H1 (cell line): Measurements from ENCODE around the gene HSPBP1. TPM values are rescaled to one million over a fixed set of nuclear protein-coding genes. Genes with fewer than 3 reads are reported as not detected.

Source experiments
- CTCF ChIA-PET: fragments of 300-600 bp; sonication (Branson Sonifier 250); formaldehyde crosslinking; loops from one replicate; lab custom pipeline; 2021; ENCODE audit not compliant: partially characterized antibody; lab: Charles Lee
- POLR2A ChIA-PET: fragments of 300-600 bp; sonication (Branson Sonifier 250); formaldehyde crosslinking; loops from one replicate; lab custom pipeline; 2021; ENCODE audit warnings: inconsistent platforms; ENCODE audit not compliant: partially characterized antibody; lab: Charles Lee
- DNase-seq, 2 experiments: peaks; one replicate each; pipeline versions ENCODE4 v3.0.0 to v3.0.0-alpha.2; 2010 to 2022; ENCODE audit warnings: low spot score in 2 of 2, low read depth in 1 of 2, mixed read lengths in 1 of 2
- FAIRE-seq: peaks from 2 replicates; lab custom pipeline; 2011; peaks lifted over from hg19 to GRCh38; lab: Jason Lieb, UNC
- H2AFZ ChIP-seq: 2 replicates; pipeline ENCODE4 v1.8.1; 2012; ENCODE audit warnings: low read length, inconsistent platforms
- H2AK5ac ChIP-seq: 2 replicates; pipeline ENCODE4 v1.6.1; 2013; ENCODE audit warnings: low read depth, low read length
- H2BK120ac ChIP-seq: replicated peaks from 2 replicates; pipeline ENCODE3; 2013; ENCODE audit warnings: low read depth, low read length, inconsistent platforms
- H2BK12ac ChIP-seq: 2 replicates; pipeline ENCODE4 v1.6.1; 2013; ENCODE audit warnings: low read depth, low read length
- H2BK15ac ChIP-seq: 2 replicates; pipeline ENCODE4 v1.6.1; 2013; ENCODE audit warnings: low read length
- H2BK20ac ChIP-seq: 2 replicates; pipeline ENCODE4 v1.6.1; 2013; ENCODE audit warnings: low read length
- H2BK5ac ChIP-seq: 2 replicates; pipeline ENCODE4 v1.6.1; 2013; ENCODE audit warnings: low read depth, low read length
- H3K14ac ChIP-seq: 2 replicates; pipeline ENCODE4 v1.6.1; 2013; ENCODE audit warnings: inconsistent platforms; ENCODE audit not compliant: insufficient read length
- H3K18ac ChIP-seq: 2 replicates; pipeline ENCODE4 v1.6.1; 2013; ENCODE audit warnings: low read length; ENCODE audit errors: extremely low read depth
- H3K23ac ChIP-seq: 2 replicates; pipeline ENCODE4 v1.6.1; 2013; ENCODE audit warnings: inconsistent platforms; ENCODE audit not compliant: insufficient read length
- H3K23me2 ChIP-seq: 2 replicates; pipeline ENCODE4 v1.6.1; 2013; ENCODE audit warnings: low read depth, low read length
- H3K27ac ChIP-seq: 2 replicates; pipeline ENCODE4 v1.6.1; 2011; ENCODE audit warnings: low read depth, low read length, inconsistent platforms
- H3K27me3 ChIP-seq, 4 experiments: replicated peaks in 1 of 4; 1 replicate in 1 of 4; 2 replicates in 3 of 4; pipeline versions ENCODE4 v1.6.1 to v1.8.1; 2011 to 2013; ENCODE audit warnings: low read length in 3 of 4, mild to moderate bottlenecking in 3 of 4, inconsistent platforms in 2 of 4, mixed read lengths in 2 of 4, moderate library complexity in 1 of 4; ENCODE audit not compliant: control insufficient read depth in 3 of 4, insufficient read depth in 3 of 4; ENCODE audit errors: extremely low read depth in 1 of 4
- H3K36me3 ChIP-seq, 4 experiments: 2 replicates each; pipeline versions ENCODE4 v1.6.1 to v1.8.1; 2011 to 2013; ENCODE audit warnings: mild to moderate bottlenecking in 4 of 4, low read length in 3 of 4, moderate library complexity in 2 of 4, control low read depth in 1 of 4, inconsistent platforms in 1 of 4; ENCODE audit not compliant: insufficient read depth in 4 of 4, control insufficient read depth in 2 of 4
- H3K4ac ChIP-seq: replicated peaks from 2 replicates; pipeline ENCODE3; 2013; ENCODE audit warnings: low read length, low read depth, mixed read lengths, inconsistent platforms; ENCODE audit not compliant: insufficient read length
- H3K4me1 ChIP-seq, 4 experiments: replicated peaks in 1 of 4; 1 replicate in 1 of 4; 2 replicates in 3 of 4; pipeline versions ENCODE4 v1.6.1 to v1.8.1; 2011 to 2013; ENCODE audit warnings: low read length in 3 of 4, inconsistent platforms in 2 of 4, mixed read lengths in 1 of 4; ENCODE audit not compliant: insufficient read depth in 4 of 4, control insufficient read depth in 3 of 4
- H3K4me2 ChIP-seq, 2 experiments: 2 replicates each; pipeline versions ENCODE4 v1.6.1 to v1.8.1; 2011 to 2013; ENCODE audit warnings: low read depth in 2 of 2, low read length in 2 of 2, control low read depth in 1 of 2, inconsistent platforms in 1 of 2, mild to moderate bottlenecking in 1 of 2; ENCODE audit not compliant: insufficient read depth in 1 of 2
- H3K4me3 ChIP-seq, 4 experiments: fragments of 200-600, 300-600 bp in 1 of 4; sonication (generic), shearing (Covaris generic), sonication (Bioruptor Twin) in 1 of 4; 2 replicates each; pipeline versions ENCODE4 v1.5.1 to v1.8.1; 2011 to 2016; ENCODE audit warnings: low read length in 4 of 4, low read depth in 3 of 4, control low read depth in 2 of 4, inconsistent platforms in 2 of 4, mild to moderate bottlenecking in 2 of 4, mixed read lengths in 1 of 4, moderate library complexity in 1 of 4; ENCODE audit not compliant: insufficient read depth in 2 of 4; ENCODE audit errors: extremely low read depth in 1 of 4
- H3K56ac ChIP-seq: replicated peaks from 2 replicates; pipeline ENCODE3; 2013; ENCODE audit warnings: low read depth, mild to moderate bottlenecking, mixed read lengths, low read length, inconsistent platforms; ENCODE audit not compliant: insufficient read length
- H3K79me1 ChIP-seq: 2 replicates; pipeline ENCODE4 v1.6.1; 2013; ENCODE audit warnings: low read depth, low read length, control low read depth
- H3K79me2 ChIP-seq, 2 experiments: 2 replicates each; pipeline versions ENCODE4 v1.6.1 to v1.8.1; 2012 to 2013; ENCODE audit warnings: low read length in 2 of 2, mild to moderate bottlenecking in 2 of 2, inconsistent platforms in 1 of 2; ENCODE audit not compliant: insufficient read depth in 2 of 2, control insufficient read depth in 1 of 2
- H3K9ac ChIP-seq, 4 experiments: replicated peaks in 1 of 4; 1 replicate in 1 of 4; 2 replicates in 3 of 4; pipeline versions ENCODE4 v1.6.1 to v1.8.1; 2011 to 2013; ENCODE audit warnings: low read depth in 3 of 4, low read length in 3 of 4, control low read depth in 2 of 4, mild to moderate bottlenecking in 2 of 4, moderate library complexity in 2 of 4, inconsistent platforms in 1 of 4; ENCODE audit errors: extremely low read depth in 1 of 4
- H3K9me3 ChIP-seq, 2 experiments: 2 replicates each; pipeline versions ENCODE4 v1.6.1 to v1.8.1; 2012 to 2013; ENCODE audit warnings: mild to moderate bottlenecking in 2 of 2, moderate library complexity in 2 of 2, control low read depth in 1 of 2, inconsistent platforms in 1 of 2, low read depth in 1 of 2, low read length in 1 of 2, mixed read lengths in 1 of 2; ENCODE audit not compliant: insufficient read depth in 2 of 2
- H4K20me1 ChIP-seq, 2 experiments: replicated peaks in 1 of 2; 2 replicates each; pipeline versions ENCODE3 to v1.8.1; 2011 to 2013; ENCODE audit warnings: inconsistent platforms in 2 of 2, low read length in 2 of 2, mild to moderate bottlenecking in 1 of 2; ENCODE audit not compliant: insufficient read depth in 2 of 2, control insufficient read depth in 1 of 2
- H4K5ac ChIP-seq: 2 replicates; pipeline ENCODE4 v1.6.1; 2013; ENCODE audit warnings: low read length, low read depth, mixed read lengths, inconsistent platforms; ENCODE audit not compliant: insufficient read length
- H4K8ac ChIP-seq: 2 replicates; pipeline ENCODE4 v1.8.0; 2013; ENCODE audit warnings: mild to moderate bottlenecking, moderate library complexity, low read length, inconsistent platforms; ENCODE audit not compliant: insufficient read depth; ENCODE audit errors: extremely low read depth
- H4K91ac ChIP-seq: replicated peaks from 2 replicates; pipeline ENCODE3; 2013; ENCODE audit warnings: low read length, mixed read lengths, inconsistent platforms; ENCODE audit not compliant: insufficient read length
- BRCA1 ChIP-seq: IDR thresholded peaks from 2 replicates; pipeline ENCODE4 v1.6.1; 2012; ENCODE audit warnings: low read depth, low read length, improper control_type of control experiment
- CTCF ChIP-seq, 3 experiments: IDR thresholded peaks; 1 replicate in 2 of 3; 2 replicates in 1 of 3; pipeline versions ENCODE4 v1.5.1 to v1.6.1; 2011; ENCODE audit warnings: low read length in 3 of 3, mild to moderate bottlenecking in 3 of 3, inconsistent platforms in 2 of 3, low read depth in 1 of 3, moderate library complexity in 1 of 3; ENCODE audit not compliant: insufficient read depth in 1 of 3; ENCODE audit errors: control extremely low read depth in 1 of 3
- KDM4A ChIP-seq: IDR thresholded peaks from one replicate; pipeline ENCODE4 v1.7.1; 2012; ENCODE audit warnings: low read depth, mild to moderate bottlenecking, moderate library complexity, low read length, inconsistent platforms; ENCODE audit not compliant: severe bottlenecking
- KDM5A ChIP-seq: fragments of 200-600 bp; IDR thresholded peaks from 2 replicates; pipeline ENCODE4 v1.7.1; 2012; ENCODE audit warnings: mild to moderate bottlenecking, low read length, inconsistent platforms, mixed read lengths
- MAX ChIP-seq: IDR thresholded peaks from 2 replicates; pipeline ENCODE4 v1.6.1; 2012; ENCODE audit warnings: inconsistent platforms
- RFX5 ChIP-seq: IDR thresholded peaks from 2 replicates; pipeline ENCODE4 v1.6.1; 2011; ENCODE audit warnings: low read depth, low read length, improper control_type of control experiment, borderline replicate concordance
- SIN3A ChIP-seq, 2 experiments: IDR thresholded peaks in 1 of 2; conservative IDR thresholded peaks in 1 of 2; 2 replicates each; pipeline ENCODE4 v1.6.1; 2011 to 2012; ENCODE audit warnings: low read length in 2 of 2, improper control_type of control experiment in 1 of 2, low read depth in 1 of 2, mild to moderate bottlenecking in 1 of 2
- WGBS, 2 experiments: shearing (Covaris generic) in 1 of 2; methylation state at CpG; one replicate each; pipeline versions ENCODE4 v1.1.6 to v1.1.7; 2013 to 2015; ENCODE audit warnings: low lambda C conversion rate in 2 of 2, mixed read lengths in 2 of 2, inconsistent platforms in 1 of 2, low coverage in 1 of 2, missing lambda C conversion rate in 1 of 2; ENCODE audit not compliant: insufficient replicate concordance in 2 of 2, insufficient coverage in 1 of 2, insufficient read length in 1 of 2; ENCODE audit errors: extremely low coverage in 1 of 2, missing lambda C conversion rate in 1 of 2; 5-methylcytosine and 5-hydroxymethylcytosine counted together
- polyA plus RNA-seq, 7 experiments: library from polyadenylated mRNA; depleted of rRNA in 3 of 7; stranded (reverse) in 5 of 7; unstranded in 2 of 7; fragments of >200 nt in 5 of 7; fragments of 200-250 nt in 2 of 7; gene quantifications; 1 replicate in 5 of 7; 2 replicates in 1 of 7; 4 replicates in 1 of 7; pipeline versions ENCODE4 v1.2.1 to v1.2.3, GENCODE V29; 2011 to 2013; ENCODE audit warnings: missing spikeins in 2 of 7, mixed read lengths in 2 of 7
- total RNA-seq: library from RNA; stranded (reverse); fragmentation: NEBNext Ultra II Directional; extraction: Animal tissue kit (Norgen Biotek cat#: 25700); gene quantifications from 2 replicates; pipeline ENCODE4 v1.2.1, GENCODE V29; 2021

Gene HSPBP1
- total and polyA plus RNA-seq, 2 of the 8 experiments (the other 6 are each of a cell fraction or from before 2014, with no cell fraction given): 63.4 to 100 TPM

GRCh38 chr19:55301459-55302317, 21.8 kb upstream of the HSPBP1 start:
- ChIA-PET POLR2A (interaction anchor here (0.5 to 3.8 kb wide), 20 partner anchors 8 to 104 kb away, joined by 3 to 32 read pairs (median 4); partner anchors contain the start of genes KMT5C and TMEM238), CTCF (interaction anchor here (0.6 to 3.9 kb wide), 57 partner anchors 10 to 183 kb away, joined by 3 to 37 read pairs (median 4); partner anchors contain the start of genes GARIN5B, IL11, KMT5C and NAT14)
- H3K79me1 ChIP-seq: no peaks in the 10 kb centered on the region; the same call in 1 of the 2 replicates
- H2AFZ ChIP-seq: no peak overlapping the region
- peak overlapping the region; percentile 32 for H3K4ac ChIP-seq
- H2BK15ac ChIP-seq: no peak overlapping the region
- H3K79me2 ChIP-seq: no peaks in the 10 kb centered on the region
- no peak overlapping the region for H4K91ac ChIP-seq
- H3K23me2 ChIP-seq: peaks cover 2% of the 10 kb centered on the region; the same call in 1 of the 2 replicates
- H3K9me3 ChIP-seq: no peaks in the 10 kb centered on the region
- no peak overlapping the region for H3K9ac ChIP-seq
- H3K23ac ChIP-seq: no peak overlapping the region
- H2BK20ac ChIP-seq: no peak overlapping the region
- no peak overlapping the region for H3K27ac ChIP-seq
- peaks cover 14 to 38% (median 30%) of the 10 kb centered on the region in 4 experiments for H3K36me3 ChIP-seq
- H3K4me1 ChIP-seq: peaks cover 0 to 8% (median 3%) of the 10 kb centered on the region in 4 experiments; a peak in 3 of 7 replicates
- WGBS, 2 experiments: 27% methylated on average over 41 of the region's 42 CpGs; no CpG with 5 or more reads in 1 of the 2 experiments
- peak overlapping the region; percentile 36 to 55; a peak in 3 of 4 replicates for H3K4me2 ChIP-seq
- H3K27me3 ChIP-seq: no peaks in the 10 kb centered on the region
- H2BK5ac ChIP-seq: 0 out of 2 replicates have a peak overlapping the region, but pooled peaks have one; percentile 52
- H3K56ac ChIP-seq: no peak overlapping the region
- FAIRE-seq: peak; percentile 55
- H3K4me3 ChIP-seq: peak overlapping the region in 2 of 4 experiments; percentile 23 to 39; a peak in 4 of 8 replicates
- no peak overlapping the region for H2BK120ac ChIP-seq
- H2AK5ac ChIP-seq: no peak overlapping the region
- peak; percentile 73 to 100 for DNase-seq
- no peak overlapping the region for H3K14ac ChIP-seq
- peak overlapping the region; percentile 83 for H3K18ac ChIP-seq
- H4K5ac ChIP-seq: no peak overlapping the region
- H2BK12ac ChIP-seq: peak overlapping the region; percentile 80; the same call in 1 of the 2 replicates
- peaks cover 0 to 5% of the 10 kb centered on the region in 2 experiments for H4K20me1 ChIP-seq
- peak overlapping the region; percentile 77; the same call in 1 of the 2 replicates for H4K8ac ChIP-seq
- no peak for TF ChIP-seq BRCA1
- TF ChIP-seq CTCF (IDR thresholded peaks at IDR 0.05; ENCODE audit: control extremely low read depth in 1 of 3, insufficient read depth in 1 of 3, low read depth in 1 of 3, low read length in 3 of 3): peak; percentile 89 to 95 (median 94)
- TF ChIP-seq SIN3A (conservative IDR thresholded peaks at IDR 0.05 in 1 of 2, IDR thresholded peaks at IDR 0.05 in 1 of 2; ENCODE audit: low read depth in 1 of 2, low read length in 2 of 2): 0 out of 4 replicates have a peak, but pooled peaks have one; percentile 41 to 50
- no peak for TF ChIP-seq KDM5A
- peak; percentile 57 for TF ChIP-seq MAX
- TF ChIP-seq RFX5: no peak
- TF ChIP-seq KDM4A: no peak
